CD4-positive, alpha-beta T cell treated with Interleukin-4 for 1 hour (primary cell): ENCODE data around the gene BTG2.

Experiments
- DNase-seq, 2 donors: peaks; one replicate each; pipeline ENCODE4 v3.0.0-alpha.2; 2020 to 2022

Gene BTG2

DNA sequence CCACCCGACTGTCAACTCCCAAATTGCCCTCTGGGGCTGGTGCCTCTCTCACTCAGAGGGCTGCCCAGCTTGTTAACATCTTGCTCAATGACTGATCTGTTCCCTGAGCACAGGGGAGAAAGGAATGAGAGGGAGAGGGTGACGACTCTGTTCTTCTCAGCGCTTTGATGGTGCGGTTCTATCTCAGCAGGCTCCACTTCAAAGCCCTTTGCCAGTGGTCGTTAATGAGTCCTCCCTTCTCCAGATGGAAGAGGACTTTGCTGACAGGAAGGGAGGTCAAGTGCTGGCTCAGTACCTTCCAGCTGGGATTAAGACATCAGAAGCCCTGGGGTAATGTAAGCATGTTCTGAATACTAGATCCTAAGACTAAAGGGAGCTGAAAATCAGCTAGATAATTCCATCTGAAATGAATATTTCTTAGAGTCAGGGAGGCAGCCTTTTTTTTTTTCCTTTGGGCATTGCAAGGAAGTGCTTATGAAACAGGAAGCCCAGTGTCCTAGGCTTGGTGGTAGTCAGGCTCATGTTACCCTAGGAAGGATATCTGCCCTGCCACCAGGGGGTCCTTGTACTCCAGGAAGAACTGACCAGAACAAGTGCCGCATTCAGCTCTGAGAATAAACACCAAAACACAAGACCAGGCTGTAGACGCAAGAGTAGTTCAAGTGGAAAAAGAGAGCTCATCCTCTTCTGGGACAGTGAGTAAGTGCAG, 40.9 kb downstream of the BTG2 start:
- DNase-seq: no peak

DNA sequence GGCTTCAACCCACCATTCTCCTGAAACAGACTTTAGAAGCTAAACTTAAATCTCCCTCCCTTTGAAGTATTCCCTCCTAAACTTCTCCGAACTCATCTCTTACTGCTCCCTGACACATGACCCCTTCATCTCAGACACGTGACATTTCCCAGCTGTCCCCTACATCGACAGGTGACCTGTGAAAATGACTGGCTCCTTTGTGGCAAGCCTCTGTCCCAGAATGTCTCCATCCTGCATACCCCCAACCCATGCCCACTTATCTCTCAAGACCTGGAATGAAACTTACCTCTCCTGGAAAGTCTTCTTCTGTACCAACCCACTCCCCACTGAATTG, 41.4 kb downstream of the BTG2 start:
- DNase-seq: no peak

DNA sequence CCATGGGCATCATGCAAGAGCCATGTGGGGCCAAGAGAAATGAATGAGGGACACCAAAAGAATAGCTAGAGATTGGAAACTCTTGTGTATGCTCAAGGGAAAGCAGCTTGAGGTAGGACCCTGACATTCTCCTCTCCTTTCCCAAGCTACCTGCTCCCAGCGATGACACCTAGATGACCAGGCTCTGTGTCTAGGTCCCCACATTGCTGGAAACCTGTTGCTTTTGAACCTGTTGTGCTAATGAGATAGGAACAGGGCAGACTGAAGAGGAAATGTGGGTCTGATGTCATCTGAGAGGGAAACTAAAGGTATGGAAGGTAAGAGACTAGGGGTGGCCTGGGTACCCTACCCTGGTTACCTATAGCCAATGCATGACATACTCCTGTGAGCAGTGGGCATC, 43.8 kb downstream of the BTG2 start:
- DNase-seq: no peak

DNA sequence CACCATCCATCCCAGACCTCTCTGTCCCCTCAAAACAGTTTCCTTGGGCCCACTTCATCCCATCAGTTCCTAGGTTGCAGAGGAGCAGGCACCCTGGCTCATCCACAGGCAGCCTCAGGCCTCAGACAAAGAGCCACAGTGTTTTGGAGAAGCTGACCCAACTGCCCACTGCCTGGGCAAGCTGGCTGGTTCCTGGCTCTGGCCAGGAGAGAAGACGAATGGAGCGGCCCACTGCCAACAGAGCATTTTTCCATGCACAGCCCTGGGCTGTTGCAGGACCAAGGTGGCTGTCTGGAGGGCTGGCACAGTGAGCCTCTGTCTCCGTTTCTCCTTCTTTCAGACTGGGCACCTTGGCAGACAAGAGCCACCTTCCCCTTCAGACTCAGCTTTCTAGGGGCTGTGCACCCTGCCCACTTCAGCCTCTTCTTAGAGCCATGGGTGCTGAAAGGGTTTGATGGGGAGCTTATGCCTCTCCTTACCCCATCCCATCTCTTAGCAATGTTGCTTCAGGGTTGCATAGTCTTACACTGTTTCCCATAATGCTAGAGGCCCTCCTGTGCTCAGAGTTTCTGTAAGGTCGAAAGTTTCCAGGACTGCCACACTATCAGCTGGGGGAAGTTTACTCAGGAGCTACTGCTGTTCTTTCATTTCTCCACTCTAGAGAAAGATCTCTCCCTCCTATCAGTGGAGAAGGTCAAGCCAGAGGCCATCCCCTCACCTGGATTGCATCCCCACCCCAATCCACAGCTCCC, 44.6 kb downstream of the BTG2 start:
- no peak for DNase-seq

DNA sequence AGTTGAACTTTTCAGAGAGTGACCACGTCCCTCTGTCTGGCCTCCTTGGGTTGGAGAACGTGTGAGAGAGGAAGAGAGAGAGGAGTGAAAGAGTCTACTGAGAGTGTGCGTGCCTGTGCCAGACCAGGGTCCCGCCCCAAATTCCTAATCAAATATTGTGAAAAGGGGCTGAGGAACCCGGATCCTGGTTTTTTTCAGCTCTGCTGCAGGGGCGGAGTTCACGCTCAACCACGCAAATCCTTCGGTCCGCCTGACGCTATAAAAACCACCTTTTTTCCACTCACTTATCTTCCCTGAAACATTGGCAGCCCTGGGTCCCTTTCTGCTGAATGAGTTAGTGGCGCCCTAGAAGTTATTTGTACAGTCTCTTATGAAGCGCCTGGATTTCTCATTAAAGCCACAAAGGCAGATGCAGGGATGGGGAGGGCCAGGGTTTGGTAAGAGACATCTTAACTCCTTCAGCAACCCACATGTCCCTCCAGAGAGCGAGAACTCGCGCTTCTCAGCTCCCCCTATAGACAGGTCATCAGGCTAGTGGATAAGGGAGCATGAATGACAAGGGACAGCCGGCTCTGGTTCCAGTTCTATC, 45.8 kb downstream of the BTG2 start, which contains the start of gene FMOD:
FMOD (minus strand) TSS at position 86 of the 589 bp plus-strand sequence. CDS start 2,852 bp downstream, outside the sequence.
- DNase-seq: no peak

DNA sequence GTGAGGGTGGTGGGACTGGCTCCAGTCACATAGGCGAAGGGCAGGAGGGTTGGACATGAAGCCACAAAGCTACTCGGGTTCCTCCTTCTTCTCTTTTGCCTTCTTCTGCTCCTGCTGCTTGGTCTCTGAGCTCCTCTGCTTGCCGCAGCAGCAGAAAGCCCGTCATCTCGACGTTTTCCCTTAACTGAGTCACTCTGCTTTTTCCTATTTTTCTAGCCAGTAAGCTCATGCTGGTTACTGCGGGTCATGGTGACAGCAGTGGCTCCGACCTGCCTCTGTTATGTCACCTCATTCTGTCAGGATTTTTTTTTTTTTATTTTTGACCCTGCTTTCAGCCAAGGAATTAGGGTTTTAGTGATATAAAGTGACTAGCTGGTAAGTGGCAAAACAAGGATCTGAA, 48.2 kb downstream of the BTG2 start:
- no peak for DNase-seq

DNA sequence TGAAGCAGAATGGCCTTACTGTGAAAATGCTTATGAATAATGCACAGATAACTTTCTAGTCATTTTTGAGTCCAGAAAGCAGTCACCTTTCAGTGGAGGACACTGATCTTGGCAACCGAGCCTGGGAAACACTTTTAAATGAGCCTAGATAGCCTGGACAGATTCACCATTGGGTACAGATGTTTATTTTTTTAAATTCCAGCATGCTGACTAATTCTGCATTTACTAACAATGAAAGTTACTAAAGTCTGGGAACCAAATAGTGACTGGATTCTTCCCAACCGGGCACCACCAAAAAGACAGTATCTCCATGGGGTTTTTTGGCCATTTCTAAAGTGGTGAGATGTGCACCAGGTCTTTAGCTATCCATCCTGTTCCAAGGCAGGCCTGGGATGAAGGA, 48.9 kb downstream of the BTG2 start:
- no peak for DNase-seq

DNA sequence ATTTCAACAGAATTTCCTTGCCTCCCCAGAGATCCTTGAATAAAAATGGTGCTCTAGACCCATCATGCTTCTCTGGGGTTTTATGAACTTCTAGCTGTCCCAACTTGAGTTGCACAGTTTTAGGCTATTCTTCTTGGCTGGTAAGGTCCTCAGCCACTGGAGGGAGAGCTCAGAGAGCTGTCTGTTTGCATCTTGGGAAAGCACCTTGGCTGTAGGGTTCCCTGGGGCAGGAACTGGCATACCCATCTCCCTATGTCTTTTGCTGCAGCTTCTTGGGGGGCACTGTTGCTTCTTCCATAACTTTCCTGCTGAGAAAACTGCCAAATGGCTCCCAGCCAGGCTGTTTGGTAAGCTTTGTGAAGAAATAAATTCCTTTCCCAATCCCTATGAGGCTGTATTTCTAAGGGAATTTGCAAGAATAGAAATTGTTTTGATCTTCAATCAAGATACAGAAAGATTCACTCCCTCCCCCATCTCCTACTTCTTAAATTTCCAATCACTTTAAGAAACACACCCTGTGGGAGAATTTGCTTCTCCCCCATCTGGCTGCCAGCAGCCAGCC, 53.8 kb downstream of the BTG2 start:
- no peak for DNase-seq
